Measurements from ENCODE around the gene CFP.
A peak's percentile ranks its signal among the peaks of the same experiment; 100 is the strongest.

CFP gene

DNA sequence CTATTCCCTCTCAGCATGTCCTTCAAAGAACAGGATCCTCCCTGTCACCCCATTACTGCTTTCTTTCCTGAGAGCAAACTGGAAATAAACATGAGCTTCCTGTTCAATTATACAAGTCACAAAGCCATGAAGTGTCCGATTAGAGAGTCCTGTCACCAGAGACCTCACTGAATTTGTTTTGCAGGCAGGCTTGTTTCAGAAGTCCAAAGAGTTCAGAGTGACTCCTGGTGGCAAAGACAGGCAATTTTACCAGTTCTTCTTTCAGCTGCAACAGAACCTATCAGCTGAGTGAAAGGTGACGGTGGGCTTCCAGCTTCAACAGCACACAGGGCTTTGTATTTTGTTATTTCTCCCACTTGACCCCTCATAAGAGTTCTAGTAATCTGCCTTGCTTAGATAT, 14.2 kb upstream of the CFP start:
- no peak for DNase-seq (ENCODE audit: low read depth, low spot score)
- TF ChIP-seq, protein P1, sequence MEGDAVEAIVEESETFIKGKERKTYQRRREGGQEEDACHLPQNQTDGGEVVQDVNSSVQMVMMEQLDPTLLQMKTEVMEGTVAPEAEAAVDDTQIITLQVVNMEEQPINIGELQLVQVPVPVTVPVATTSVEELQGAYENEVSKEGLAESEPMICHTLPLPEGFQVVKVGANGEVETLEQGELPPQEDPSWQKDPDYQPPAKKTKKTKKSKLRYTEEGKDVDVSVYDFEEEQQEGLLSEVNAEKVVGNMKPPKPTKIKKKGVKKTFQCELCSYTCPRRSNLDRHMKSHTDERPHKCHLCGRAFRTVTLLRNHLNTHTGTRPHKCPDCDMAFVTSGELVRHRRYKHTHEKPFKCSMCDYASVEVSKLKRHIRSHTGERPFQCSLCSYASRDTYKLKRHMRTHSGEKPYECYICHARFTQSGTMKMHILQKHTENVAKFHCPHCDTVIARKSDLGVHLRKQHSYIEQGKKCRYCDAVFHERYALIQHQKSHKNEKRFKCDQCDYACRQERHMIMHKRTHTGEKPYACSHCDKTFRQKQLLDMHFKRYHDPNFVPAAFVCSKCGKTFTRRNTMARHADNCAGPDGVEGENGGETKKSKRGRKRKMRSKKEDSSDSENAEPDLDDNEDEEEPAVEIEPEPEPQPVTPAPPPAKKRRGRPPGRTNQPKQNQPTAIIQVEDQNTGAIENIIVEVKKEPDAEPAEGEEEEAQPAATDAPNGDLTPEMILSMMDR (IDR thresholded peaks at IDR 0.05; ENCODE audit: insufficient read depth, low read length, missing control alignments), result peak; percentile 36
- ChIA-PET CTCF (interaction anchor here (0.6 to 4.0 kb wide), 22 partner anchors 10 to 146 kb away, joined by 3 to 45 read pairs (median 3); partner anchors contain the start of genes CFP and TIMP1), POLR2A (no interaction called here)
- no peak overlapping the region for H3K4me3 ChIP-seq (ENCODE audit: low read depth, low read length)

DNA sequence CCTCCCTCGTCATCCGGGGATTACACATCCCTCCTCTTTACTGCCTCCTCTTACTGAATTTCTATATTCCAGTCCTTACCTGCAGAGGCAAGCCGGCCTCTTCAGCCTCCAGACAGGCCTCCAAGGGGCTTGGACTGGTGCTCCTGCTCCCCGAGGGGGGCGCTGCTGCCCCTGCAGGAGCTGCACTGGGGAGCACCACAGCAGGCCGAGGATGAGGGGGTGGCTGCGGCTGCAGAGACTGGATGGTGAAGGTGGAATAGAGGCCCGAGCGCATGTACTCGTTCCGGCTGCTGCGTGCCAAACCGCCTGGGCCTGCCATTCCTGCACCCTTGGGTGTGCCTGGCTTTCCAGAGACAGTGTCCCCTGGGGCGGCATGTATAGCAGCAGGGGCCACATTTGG, 9.1 kb upstream of the CFP start:
- TF ChIP-seq, protein P1 (IDR thresholded peaks at IDR 0.05; ENCODE audit: insufficient read depth, low read length, missing control alignments), result no peak
- no peak overlapping the region for H3K4me3 ChIP-seq (ENCODE audit: low read depth, low read length)
- CTCF ChIA-PET, result no interaction called here
- DNase-seq (ENCODE audit: low read depth, low spot score), result no peak
- POLR2A ChIA-PET, result no interaction called here

DNA sequence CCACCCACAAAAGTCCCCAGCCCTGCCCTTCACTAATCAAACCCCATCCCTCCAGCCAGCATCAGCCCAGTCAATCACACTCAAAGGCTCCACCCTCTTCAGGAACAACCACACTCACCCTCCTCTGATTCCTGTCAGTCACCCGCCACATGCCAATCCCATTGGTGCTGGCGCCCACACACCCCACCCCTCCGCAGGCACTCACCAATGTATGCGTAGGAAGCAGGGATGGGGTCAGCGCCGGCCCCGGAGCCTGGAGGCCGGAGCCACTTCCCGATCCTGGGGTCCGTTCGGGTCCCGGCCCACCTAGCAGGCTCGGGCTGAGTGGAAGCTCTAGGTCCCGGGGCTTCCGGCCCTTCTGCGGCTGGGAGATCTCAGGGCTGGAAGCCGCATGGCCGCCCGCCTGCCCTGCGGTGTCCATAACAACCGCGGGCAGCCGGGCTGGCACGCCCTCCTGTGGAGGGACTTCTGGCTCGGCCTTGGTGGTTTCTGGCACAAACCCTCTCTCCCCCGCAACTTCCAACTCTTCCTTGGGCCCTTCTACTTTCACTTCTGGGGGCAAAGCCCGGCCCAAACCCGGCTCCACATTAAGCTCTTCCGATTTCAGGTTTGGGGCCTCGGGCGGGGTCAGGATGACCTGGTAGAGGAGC, 7.9 kb upstream of the CFP start:
- DNase-seq (ENCODE audit: low read depth, low spot score), result no peak
- TF ChIP-seq, protein P1 (IDR thresholded peaks at IDR 0.05; ENCODE audit: insufficient read depth, low read length, missing control alignments), result no peak
- CTCF ChIA-PET, result no interaction called here
- POLR2A ChIA-PET, result no interaction called here
- H3K4me3 ChIP-seq (ENCODE audit: low read depth, low read length), result no peak overlapping the region

DNA sequence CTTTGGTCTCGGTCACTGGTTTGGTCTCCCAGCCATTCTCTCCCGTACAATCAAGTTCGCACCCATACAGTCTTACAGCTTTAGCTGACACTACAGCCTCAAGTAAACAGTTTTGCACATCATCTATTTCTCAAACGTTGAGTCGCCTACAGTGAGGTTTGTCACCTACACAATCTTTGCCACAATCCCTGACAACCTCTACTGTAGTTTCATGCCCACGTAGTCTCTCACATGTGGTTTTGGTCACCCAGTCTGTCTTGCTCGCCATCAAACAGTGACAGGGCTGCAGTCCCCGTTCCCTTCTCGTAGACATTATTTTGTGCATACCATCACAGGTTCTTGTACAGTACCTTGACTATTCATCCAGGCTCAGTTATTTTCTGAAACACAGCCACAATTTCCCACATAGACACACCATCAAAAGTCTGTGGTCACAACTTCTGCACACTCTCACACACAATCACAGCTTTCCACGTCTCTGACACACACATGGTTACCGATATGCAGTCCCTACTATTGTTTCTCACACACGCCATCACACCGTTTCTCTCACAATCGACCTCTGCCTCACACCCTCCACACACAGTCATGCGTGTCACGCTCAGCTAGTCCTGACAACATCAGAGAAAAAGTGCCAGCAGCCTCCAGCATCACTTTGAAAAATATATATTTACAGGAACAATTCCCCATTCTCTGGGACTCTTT, 5.3 kb upstream of the CFP start:
- CTCF ChIA-PET, result no interaction called here
- H3K4me3 ChIP-seq (ENCODE audit: low read depth, low read length), result no peak overlapping the region
- TF ChIP-seq, protein P1 (IDR thresholded peaks at IDR 0.05; ENCODE audit: insufficient read depth, low read length, missing control alignments), result no peak
- POLR2A ChIA-PET, result no interaction called here
- DNase-seq (ENCODE audit: low read depth, low spot score), result no peak

DNA sequence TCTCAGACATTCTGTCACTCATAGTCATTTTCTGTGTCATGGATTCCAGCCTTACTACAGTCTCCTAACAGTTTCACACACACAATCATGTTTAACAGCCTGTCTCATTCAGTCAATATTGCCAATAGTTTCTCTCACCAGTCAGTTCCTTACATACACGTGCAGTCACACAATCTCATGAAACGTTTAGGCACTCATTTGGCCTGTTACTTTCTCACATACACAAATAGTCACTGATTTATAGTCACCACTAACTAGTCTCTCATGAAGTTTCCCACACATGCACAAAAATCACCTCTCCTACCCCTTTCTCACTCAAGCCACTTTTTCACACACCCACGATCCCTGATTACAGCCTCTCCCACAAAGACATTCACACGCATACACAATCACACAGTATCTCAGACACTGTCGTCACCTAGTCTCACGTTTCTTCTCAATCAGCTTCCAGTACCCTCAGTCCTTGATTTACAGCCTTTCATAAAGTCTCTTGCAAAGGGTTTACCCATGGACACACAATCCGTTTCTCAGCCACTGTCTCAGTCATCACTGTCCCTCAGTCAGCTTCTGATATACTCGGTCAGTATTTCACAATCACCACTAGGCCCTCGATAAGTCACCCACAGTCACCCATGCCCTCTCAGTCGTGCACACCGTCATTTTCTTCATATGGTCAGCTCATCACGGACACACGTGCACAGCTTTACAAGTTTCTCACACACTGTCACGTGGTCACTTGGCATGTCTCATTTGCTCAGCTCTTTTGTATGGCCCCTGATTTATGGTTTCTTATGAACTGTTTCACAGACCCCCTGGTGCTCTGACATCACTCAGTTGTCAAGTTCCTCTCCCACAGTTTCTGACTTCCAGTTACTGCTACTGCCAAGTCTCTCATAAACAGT, 4.2 kb upstream of the CFP start:
- TF ChIP-seq, protein P1 (IDR thresholded peaks at IDR 0.05; ENCODE audit: insufficient read depth, low read length, missing control alignments), result no peak
- no peak for DNase-seq (ENCODE audit: low read depth, low spot score)
- POLR2A ChIA-PET, result no interaction called here
- H3K4me3 ChIP-seq (ENCODE audit: low read depth, low read length), result no peak overlapping the region
- CTCF ChIA-PET, result interaction anchor here (1.0 to 1.4 kb wide), 2 partner anchors 9 to 11 kb away, joined by 3 to 6 read pairs; no protein-coding TSS in a partner anchor

DNA sequence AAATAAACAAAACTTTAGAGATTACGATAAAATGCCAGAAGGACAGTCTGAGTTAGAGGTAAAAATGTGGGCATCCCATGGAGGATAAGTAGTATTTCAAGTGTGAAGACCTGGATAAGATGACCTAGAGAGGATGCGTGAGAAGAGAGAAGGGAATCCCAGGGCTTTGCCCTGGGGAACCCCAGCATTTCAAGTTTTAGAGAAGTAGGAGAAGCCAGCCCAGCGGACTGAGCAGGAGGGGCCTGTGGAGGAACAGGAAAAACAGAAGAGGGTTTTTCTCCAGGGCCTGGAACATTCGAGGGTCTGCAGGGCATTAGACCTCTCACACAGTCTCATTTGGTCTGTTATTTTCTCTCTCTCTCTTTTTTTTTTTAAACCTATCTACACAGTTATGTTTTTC, 2.9 kb upstream of the CFP start:
- no peak for DNase-seq (ENCODE audit: low read depth, low spot score)
- TF ChIP-seq, protein P1 (IDR thresholded peaks at IDR 0.05; ENCODE audit: insufficient read depth, low read length, missing control alignments), result no peak
- no peak overlapping the region for H3K4me3 ChIP-seq (ENCODE audit: low read depth, low read length)
- ChIA-PET CTCF (no interaction called here), POLR2A (no interaction called here)

All from AG04449 (cell line).